ENCODE results near the gene POLR1H.

DNA sequence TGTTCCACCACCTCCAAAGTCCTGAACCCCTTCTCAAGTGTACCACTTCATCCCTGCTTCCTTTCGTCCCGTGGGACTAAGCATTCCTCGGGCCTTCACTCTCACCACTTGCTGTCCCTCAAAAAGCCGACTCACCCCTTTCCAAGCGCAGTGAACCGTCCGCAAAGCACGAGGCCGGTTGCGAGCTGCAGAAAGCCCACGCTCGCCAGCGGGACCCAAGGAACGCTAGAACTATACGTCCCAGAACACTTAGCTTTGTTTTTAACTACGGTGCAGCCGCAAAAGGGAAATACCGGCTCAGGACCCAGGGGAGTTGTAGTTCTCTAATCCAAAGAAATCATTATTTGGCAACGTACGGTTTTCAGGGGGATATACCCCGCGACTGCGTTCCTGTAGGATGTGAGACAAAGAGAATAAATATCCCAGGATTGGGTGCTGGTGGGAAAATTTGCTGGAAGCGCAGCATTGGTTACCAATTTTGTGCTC lies 416 bp upstream of the POLR1H start:
- TF ChIP-seq, protein P1, sequence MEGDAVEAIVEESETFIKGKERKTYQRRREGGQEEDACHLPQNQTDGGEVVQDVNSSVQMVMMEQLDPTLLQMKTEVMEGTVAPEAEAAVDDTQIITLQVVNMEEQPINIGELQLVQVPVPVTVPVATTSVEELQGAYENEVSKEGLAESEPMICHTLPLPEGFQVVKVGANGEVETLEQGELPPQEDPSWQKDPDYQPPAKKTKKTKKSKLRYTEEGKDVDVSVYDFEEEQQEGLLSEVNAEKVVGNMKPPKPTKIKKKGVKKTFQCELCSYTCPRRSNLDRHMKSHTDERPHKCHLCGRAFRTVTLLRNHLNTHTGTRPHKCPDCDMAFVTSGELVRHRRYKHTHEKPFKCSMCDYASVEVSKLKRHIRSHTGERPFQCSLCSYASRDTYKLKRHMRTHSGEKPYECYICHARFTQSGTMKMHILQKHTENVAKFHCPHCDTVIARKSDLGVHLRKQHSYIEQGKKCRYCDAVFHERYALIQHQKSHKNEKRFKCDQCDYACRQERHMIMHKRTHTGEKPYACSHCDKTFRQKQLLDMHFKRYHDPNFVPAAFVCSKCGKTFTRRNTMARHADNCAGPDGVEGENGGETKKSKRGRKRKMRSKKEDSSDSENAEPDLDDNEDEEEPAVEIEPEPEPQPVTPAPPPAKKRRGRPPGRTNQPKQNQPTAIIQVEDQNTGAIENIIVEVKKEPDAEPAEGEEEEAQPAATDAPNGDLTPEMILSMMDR (IDR thresholded peaks at IDR 0.05; ENCODE audit: low read depth, low read length): no peak
- TF ChIP-seq EZH2phosphoT487 (IDR thresholded peaks at IDR 0.05; ENCODE audit: low read depth): no peak
